ENCODE data around the gene MCTP1. TPM values are rescaled to one million over a fixed set of nuclear protein-coding genes. Genes with fewer than 3 reads are reported as not detected.

Gene MCTP1
- total and polyA plus RNA-seq, 9 of the 15 experiments (the other 6 are each of a cell fraction or from before 2014, with no cell fraction given), result 0.04 to 0.93 (median 0.06) TPM; not detected in 4

DNA sequence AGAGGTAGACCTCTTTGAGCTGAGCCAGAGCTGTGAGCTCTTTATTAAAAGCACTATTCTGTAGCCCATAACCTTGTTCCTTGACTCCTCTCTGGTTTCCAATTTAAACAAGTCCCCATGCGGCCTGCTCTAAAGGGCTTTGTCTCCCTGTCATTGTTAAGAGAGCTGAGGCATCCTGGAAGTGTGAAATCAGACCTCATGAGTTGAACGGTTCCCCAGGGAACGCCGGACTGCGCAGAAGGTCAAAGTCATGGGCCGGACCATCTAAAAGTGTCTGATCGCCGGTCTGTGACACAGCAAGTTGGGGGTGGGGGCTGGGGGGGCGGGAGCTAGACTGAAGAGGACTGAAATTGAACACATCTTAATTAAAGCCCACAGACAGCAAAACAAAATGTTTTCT is 400.6 kb downstream of the MCTP1 start (continued):
- TF ChIP-seq TRIM25 (IDR thresholded peaks at IDR 0.05; ENCODE audit: borderline replicate concordance), result no peak
- no peak for TF ChIP-seq ZNF77 (CRISPR knock-in tag; IDR thresholded peaks at IDR 0.05)
- TF ChIP-seq ZNF316 (IDR thresholded peaks at IDR 0.05), result no peak

DNA sequence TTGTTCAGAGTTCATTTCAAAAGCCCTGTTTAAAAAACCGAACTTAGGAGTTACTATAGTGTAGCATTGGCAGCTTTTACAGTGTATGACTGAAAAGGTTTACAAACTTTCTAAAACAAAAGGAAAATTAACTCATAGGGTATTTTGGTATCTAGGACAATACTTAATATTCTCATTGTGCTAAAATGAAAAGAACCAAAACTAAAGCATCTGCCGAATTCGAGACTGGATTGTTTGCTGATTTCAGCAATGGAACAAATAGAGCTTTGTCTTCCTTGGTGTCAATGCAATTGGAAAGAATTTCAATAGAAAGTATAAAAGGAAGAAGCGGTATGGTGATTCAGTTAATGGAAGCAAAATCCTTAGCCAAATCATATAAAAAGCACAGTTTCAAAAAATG is 412.4 kb downstream of the MCTP1 start:
- Histone ChIP-seq H3K27me3 (ENCODE audit: control insufficient read depth in 2 of 2, insufficient read depth in 2 of 2, low read length in 2 of 2) (no peaks in the 10 kb centered on the region), H3K4me3 (no peak overlapping the region), H3K4me2 (ENCODE audit: insufficient read depth, low read length) (no peak overlapping the region), H4K20me1 (replicated peaks; ENCODE audit: control insufficient read depth, insufficient read depth, low read length) (no peaks in the 10 kb centered on the region), H3K9me3 (replicated peaks; ENCODE audit: control insufficient read depth, insufficient read depth, low read depth, low read length) (no peaks in the 10 kb centered on the region), H3K4me1 (replicated peaks in 1 of 2; ENCODE audit: control insufficient read depth in 2 of 2, insufficient read depth in 2 of 2, low read length in 2 of 2) (no peaks in the 10 kb centered on the region; a peak in 1 of 5 replicates), H2AFZ (ENCODE audit: low read depth, low read length) (no peak overlapping the region), H3K27ac (ENCODE audit: extremely low read depth, low read depth, low read length) (no peak overlapping the region), H3K79me2 (ENCODE audit: control insufficient read depth, insufficient read depth, low read length) (no peaks in the 10 kb centered on the region), H3K36me3 (ENCODE audit: control insufficient read depth, insufficient read depth, low read length) (no peaks in the 10 kb centered on the region), H3K9me1 (ENCODE audit: control insufficient read depth, insufficient read depth, low read length) (no peaks in the 10 kb centered on the region), H3K9ac (ENCODE audit: insufficient read depth in 1 of 2, low read depth in 2 of 2, low read length in 2 of 2) (no peak overlapping the region)
- no peak for TF ChIP-seq BMI1 (IDR thresholded peaks at IDR 0.05; ENCODE audit: low read length)
- TF ChIP-seq ELF2 (CRISPR knock-in tag; IDR thresholded peaks at IDR 0.05), result no peak
- TF ChIP-seq, protein P1, sequence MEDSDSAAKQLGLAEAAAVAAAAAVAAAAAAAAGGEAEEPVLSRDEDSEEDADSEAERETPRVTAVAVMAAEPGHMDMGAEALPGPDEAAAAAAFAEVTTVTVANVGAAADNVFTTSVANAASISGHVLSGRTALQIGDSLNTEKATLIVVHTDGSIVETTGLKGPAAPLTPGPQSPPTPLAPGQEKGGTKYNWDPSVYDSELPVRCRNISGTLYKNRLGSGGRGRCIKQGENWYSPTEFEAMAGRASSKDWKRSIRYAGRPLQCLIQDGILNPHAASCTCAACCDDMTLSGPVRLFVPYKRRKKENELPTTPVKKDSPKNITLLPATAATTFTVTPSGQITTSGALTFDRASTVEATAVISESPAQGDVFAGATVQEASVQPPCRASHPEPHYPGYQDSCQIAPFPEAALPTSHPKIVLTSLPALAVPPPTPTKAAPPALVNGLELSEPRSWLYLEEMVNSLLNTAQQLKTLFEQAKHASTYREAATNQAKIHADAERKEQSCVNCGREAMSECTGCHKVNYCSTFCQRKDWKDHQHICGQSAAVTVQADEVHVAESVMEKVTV (CRISPR knock-in tag; IDR thresholded peaks at IDR 0.05), result no peak
- TF ChIP-seq MITF (IDR thresholded peaks at IDR 0.05), result no peak
- 2% methylated on average over 4 of the region's 4 CpGs for WGBS (ENCODE audit: insufficient coverage, low coverage, missing lambda C conversion rate)
- intact Hi-C loops (cut with micrococcal nuclease) (no loop called here), in situ Hi-C loops (cut with MboI) (no loop called here)
- ATAC-seq (no peak), FAIRE-seq (no peak), DNase-seq (ENCODE audit: extremely low read depth in 1 of 4, low spot score in 3 of 4) (no peak)
- CTCF ChIA-PET (ENCODE audit: low intra/inter-chr PET ratio), result no interaction called here
- BruUV-seq (replicated peaks), result no TSS peak
- POLR2A ChIA-PET, result no interaction called here
